ENCODE results near the gene STAU1. TPM values are rescaled to one million over a fixed set of nuclear protein-coding genes. Genes with fewer than 3 reads are reported as not detected.

Gene STAU1
- total and polyA plus RNA-seq, 2 experiments from 2014 or later, result 62.6 to 70.1 TPM

DNA sequence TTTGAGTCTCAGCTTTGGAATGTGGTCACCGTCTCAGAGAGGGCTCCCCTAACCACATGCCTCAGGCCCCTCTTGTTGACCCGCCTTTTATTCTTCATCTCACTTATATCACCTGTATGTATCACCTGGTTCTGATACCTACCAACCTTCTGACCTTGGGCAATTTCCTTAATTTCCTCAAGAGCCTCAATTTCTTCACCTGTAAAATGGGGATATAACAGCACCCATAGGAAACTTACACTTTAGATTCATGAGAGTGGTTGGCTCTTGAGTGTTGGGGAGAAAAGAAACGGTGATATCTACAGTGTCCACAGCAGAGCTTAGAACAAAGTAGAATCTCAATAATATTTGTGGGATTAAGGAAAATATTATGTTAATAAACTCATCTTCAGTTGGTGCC, 27.1 kb upstream of the STAU1 start:
- Histone ChIP-seq H3K27ac (no peak overlapping the region), H3K36me3 (no peaks in the 10 kb centered on the region), H3K9me3 (ENCODE audit: low read depth) (no peaks in the 10 kb centered on the region), H3K27me3 (no peaks in the 10 kb centered on the region), H3K4me3 (no peak overlapping the region), H3K4me1 (ENCODE audit: low read depth) (peaks cover 8% of the 10 kb centered on the region)
- no peak for DNase-seq (ENCODE audit: low read depth in 1 of 2, low spot score in 1 of 2)
- no peak for TF ChIP-seq CTCF (IDR thresholded peaks at IDR 0.05; ENCODE audit: low read depth, low read length)

- no peak overlapping the region for H3K4me3 ChIP-seq
- H3K27ac ChIP-seq, result no peak overlapping the region
- no peaks in the 10 kb centered on the region for H3K36me3 ChIP-seq
- no peaks in the 10 kb centered on the region for H3K9me3 ChIP-seq (ENCODE audit: low read depth)
- peaks cover 4% of the 10 kb centered on the region for H3K4me1 ChIP-seq (ENCODE audit: low read depth)
- no peaks in the 10 kb centered on the region for H3K27me3 ChIP-seq
- no peak for DNase-seq (ENCODE audit: low read depth in 1 of 2, low spot score in 1 of 2)
- no peak for TF ChIP-seq CTCF (IDR thresholded peaks at IDR 0.05; ENCODE audit: low read depth, low read length)
Measured at GRCh38 chr20:49214571-49214970, 26.4 kb upstream of the STAU1 start.

DNA sequence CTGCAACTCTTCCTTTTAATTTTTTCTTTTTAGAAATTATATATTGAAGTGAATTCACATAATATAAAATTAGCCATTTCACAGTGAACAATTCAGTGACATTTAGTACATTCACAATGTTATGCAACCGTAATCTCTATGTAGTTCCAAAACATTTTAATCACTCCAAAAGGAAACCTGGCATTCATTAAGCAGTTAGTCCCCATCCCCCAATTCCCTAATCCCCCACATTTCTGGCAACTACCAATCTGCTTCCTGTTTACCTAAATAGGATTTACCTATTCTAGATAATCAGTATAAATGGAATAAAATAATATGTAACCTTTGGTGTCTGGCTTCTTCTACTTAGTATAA, 22.6 kb upstream of the STAU1 start:
- Histone ChIP-seq H3K27ac (no peak overlapping the region), H3K36me3 (no peaks in the 10 kb centered on the region), H3K4me3 (no peak overlapping the region), H3K27me3 (no peaks in the 10 kb centered on the region), H3K4me1 (ENCODE audit: low read depth) (no peaks in the 10 kb centered on the region), H3K9me3 (ENCODE audit: low read depth) (no peaks in the 10 kb centered on the region)
- TF ChIP-seq CTCF (IDR thresholded peaks at IDR 0.05; ENCODE audit: low read depth, low read length), result no peak
- DNase-seq (ENCODE audit: low read depth in 1 of 2, low spot score in 1 of 2), result no peak

GRCh38 chr20:49210101-49210756, 22.1 kb upstream of the STAU1 start:
- no peak for TF ChIP-seq CTCF (IDR thresholded peaks at IDR 0.05; ENCODE audit: low read depth, low read length)
- Histone ChIP-seq H3K9me3 (ENCODE audit: low read depth) (no peaks in the 10 kb centered on the region), H3K27ac (no peak overlapping the region), H3K4me3 (no peak overlapping the region), H3K36me3 (no peaks in the 10 kb centered on the region), H3K4me1 (ENCODE audit: low read depth) (no peaks in the 10 kb centered on the region), H3K27me3 (no peaks in the 10 kb centered on the region)
- DNase-seq (ENCODE audit: low read depth in 1 of 2, low spot score in 1 of 2), result no peak

DNA sequence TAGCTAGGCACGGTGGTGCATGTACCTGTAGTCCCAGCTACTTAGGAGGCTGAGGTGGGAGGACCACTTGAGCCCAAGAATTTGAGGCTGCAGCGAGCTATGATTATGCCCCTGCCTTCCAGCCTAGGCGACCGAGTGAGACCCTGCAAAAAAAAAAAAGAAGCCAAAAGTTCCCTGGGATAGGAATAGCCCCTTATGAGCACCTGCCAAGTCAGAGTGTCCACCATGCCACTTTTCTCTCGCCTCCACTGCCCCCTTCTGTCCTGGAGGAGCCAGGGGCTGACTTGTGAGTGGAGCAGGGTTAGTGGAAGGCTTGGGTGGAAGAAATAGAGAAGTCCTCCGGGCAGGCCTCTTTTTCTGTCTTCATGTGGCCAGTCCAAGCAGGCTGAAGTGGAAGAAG, 18.9 kb upstream of the STAU1 start:
- no peaks in the 10 kb centered on the region for H3K27me3 ChIP-seq
- no peaks in the 10 kb centered on the region for H3K9me3 ChIP-seq (ENCODE audit: low read depth)
- H3K27ac ChIP-seq, result no peak overlapping the region
- no peak for TF ChIP-seq CTCF (IDR thresholded peaks at IDR 0.05; ENCODE audit: low read depth, low read length)
- no peak for DNase-seq (ENCODE audit: low read depth in 1 of 2, low spot score in 1 of 2)
- H3K4me3 ChIP-seq, result no peak overlapping the region
- no peaks in the 10 kb centered on the region for H3K36me3 ChIP-seq
- no peaks in the 10 kb centered on the region for H3K4me1 ChIP-seq (ENCODE audit: low read depth)

Data from cardiac muscle cell (in vitro differentiated cells and primary cell).